Frontal cortex (tissue), 4 donors: ENCODE data around the gene MUC2. TPM values are rescaled to one million over a fixed set of nuclear protein-coding genes. Genes with fewer than 3 reads are reported as not detected.
A peak's percentile ranks its signal among the peaks of the same experiment; 100 is the strongest.

Source experiments
- DNase-seq, 2 donors: peaks; one replicate each; pipeline ENCODE4 v3.0.0; 2012; ENCODE audit warnings: low spot score in 2 of 2
- FAIRE-seq: peaks from 2 replicates; lab custom pipeline; 2012; peaks lifted over from hg19 to GRCh38; lab: Jason Lieb, UNC
- total RNA-seq: library from RNA; depleted of rRNA; stranded (reverse); fragments of >200 nt; gene quantifications from one replicate; pipeline ENCODE4 v1.2.3, GENCODE V29; 2014
- donor health status: control.
- donor health status: control.
- donor health status: control.

Gene MUC2
- total RNA-seq, 1 donor from 2014 or later = not detected

GRCh38 chr11:1067812-1068496, 6.7 kb upstream of the MUC2 start:
- DNase-seq = no peak
- FAIRE-seq = no peak

DNA sequence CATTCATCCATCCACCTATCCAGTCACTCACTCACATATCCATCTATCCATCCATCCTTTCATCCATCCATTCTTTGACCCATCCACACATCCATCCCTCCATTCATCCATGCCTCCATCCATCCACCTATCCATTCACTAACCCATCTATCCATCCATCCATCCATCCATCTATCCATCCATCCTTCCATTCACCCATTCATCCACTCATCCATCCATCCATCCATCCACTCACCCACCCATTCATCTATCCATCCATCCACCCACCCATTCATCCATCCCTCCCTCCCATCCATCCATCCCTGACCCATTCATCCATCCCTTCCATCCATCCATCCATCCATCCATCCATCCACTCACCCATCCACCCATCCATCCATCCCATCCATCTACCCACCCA, 4.9 kb upstream of the MUC2 start:
- DNase-seq (no peak), FAIRE-seq (no peak)

GRCh38 chr11:1070594-1071462, 3.8 kb upstream of the MUC2 start:
- no peak for FAIRE-seq

DNA sequence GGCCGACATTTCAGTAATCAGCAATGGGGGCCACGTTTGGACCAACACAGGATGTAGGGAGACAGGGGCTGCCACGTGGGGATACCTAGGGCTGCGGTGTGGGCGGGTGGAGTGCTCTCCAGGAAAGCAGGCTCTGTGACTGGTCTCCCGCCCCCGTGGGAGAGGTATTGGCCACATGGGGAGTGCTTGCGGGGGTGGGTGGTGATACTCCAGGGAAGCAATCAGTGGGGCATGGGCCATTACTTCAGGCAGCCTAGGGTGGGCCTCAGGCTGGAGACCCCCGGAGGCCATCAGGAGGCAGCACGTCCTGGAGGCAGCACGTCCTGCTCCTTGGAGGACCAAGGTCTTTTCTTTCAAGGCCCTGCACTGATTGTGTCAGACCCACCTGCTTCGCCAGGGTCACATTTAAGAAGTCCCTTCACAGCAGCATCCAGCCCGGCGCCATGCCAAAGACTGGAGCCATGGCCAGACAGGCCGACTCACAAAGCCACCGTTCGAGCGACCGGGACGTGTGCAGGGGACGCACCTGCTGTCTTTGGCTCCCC, 3.0 kb upstream of the MUC2 start:
- no peak for DNase-seq
- FAIRE-seq = no peak

More at GRCh38 chr11:1070594-1071462, 3.8 kb upstream of the MUC2 start:
- DNase-seq = no peak

- no peak for FAIRE-seq
- DNase-seq = peak in 1 of 2 donors; percentile 53
Observed at GRCh38 chr11:1072116-1072820, 2.4 kb upstream of the MUC2 start.

DNA sequence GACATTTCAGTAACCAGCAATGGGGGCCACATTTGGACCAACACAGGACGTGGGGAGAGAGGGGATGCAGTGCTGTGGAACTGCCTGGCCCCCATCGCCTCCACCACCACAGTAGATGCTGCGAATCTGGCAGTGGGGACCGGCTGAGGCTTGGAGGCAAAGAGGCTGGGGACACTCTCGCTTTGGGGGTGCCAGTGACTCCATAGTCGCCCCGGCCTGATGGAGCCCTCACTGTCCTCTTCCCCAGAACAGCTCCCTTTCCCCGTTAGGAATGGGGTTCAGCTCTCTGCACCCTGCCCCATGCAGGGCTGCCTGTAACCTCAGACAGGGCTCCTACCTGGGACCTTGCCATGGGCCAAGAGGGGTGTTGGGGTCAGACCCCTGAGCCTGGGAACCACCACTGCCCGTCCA, 1.8 kb upstream of the MUC2 start:
- no peak for FAIRE-seq
- DNase-seq = no peak

DNA sequence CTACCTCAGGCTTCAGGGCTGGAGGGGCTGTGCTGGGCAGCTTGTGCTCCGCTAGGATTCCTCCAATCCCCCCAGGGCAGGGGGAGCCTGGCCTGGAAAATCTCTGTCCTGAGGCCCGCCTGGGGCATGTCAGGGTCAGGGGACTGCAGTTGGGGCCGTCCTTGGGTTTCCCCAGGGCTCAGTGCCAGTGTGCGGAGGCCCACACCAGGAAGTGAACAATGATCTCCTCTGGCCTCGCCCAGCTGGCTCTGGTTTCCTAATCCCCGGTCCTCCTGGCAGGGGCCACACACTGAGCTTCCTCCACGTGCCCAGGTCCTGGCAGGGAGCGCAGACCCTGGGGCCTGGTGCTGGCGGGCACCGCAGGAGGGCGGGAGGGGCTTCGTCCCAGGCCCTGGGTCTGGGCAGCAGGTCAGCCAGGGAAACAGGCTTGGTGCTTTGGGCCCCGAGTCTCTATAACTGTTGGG, 1.4 kb upstream of the MUC2 start:
- DNase-seq (no peak), FAIRE-seq (no peak)

- no peak for DNase-seq
Observed at GRCh38 chr11:1073851-1074243, 827 bp upstream of the MUC2 start.

GRCh38 chr11:1075341-1075911, 752 bp downstream of the MUC2 start:
- no peak for FAIRE-seq
- DNase-seq = no peak

More at GRCh38 chr11:1073851-1074243, 827 bp upstream of the MUC2 start:
- FAIRE-seq = no peak

- FAIRE-seq = no peak
- DNase-seq = no peak
Observed at GRCh38 chr11:1076061-1076665, 1.5 kb downstream of the MUC2 start.

- no peak for FAIRE-seq
- no peak for DNase-seq
Observed at GRCh38 chr11:1077033-1077416, 2.4 kb downstream of the MUC2 start.

GRCh38 chr11:1077417-1078119, 2.9 kb downstream of the MUC2 start:
- no peak for DNase-seq
- FAIRE-seq = no peak

- DNase-seq (no peak), FAIRE-seq (no peak)
Observed at GRCh38 chr11:1078191-1078601, 3.5 kb downstream of the MUC2 start.

GRCh38 chr11:1081601-1082311, 7.1 kb downstream of the MUC2 start:
- DNase-seq (no peak), FAIRE-seq (no peak)

GRCh38 chr11:1082346-1082727, 7.7 kb downstream of the MUC2 start:
- FAIRE-seq (no peak), DNase-seq (no peak)

DNA sequence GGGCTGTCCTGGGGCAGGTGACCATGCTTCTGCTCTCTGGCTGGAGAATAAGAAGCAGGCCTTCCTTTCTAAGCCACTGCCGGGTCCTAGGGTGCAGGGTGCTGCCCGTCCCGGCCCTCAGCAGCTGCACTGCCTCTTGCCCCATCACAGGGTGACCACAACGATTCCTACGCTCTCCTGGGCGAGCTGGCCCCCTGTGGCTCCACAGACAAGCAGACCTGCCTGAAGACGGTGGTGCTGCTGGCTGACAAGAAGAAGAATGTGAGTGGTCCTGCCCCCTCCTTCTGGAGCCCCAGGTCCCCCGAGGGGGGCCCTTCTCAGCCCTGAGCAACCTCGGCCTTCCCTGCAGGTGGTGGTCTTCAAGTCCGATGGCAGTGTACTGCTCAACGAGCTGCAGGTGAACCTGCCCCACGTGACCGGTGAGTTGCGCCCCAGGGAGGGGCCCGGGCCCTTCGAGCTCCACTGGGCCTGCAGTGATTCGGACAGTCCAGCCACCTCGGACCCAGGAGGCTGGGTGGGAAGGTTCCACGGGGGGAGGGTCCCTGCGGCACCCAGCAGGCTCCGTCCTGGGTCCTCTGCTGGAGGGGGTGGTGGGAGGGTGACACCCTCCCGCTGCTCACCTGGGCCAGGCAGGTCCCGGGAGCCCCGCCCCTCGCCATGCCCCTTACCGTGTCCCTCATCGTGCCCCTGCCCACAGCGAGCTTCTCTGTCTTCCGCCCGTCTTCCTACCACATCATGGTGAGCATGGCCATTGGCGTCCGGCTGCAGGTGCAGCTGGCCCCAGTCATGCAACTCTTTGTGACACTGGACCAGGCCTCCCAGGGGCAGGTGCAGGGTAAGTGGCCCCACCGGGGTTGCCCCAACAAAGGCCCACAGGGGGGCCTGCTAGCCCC, 8.3 kb downstream of the MUC2 start:
- no peak for DNase-seq
- no peak for FAIRE-seq
